ENCODE measurements around the gene FCHSD2. TPM values are rescaled to one million over a fixed set of nuclear protein-coding genes. Genes with fewer than 3 reads are reported as not detected.

FCHSD2 gene
- total RNA-seq, 4 donors from 2014 or later, result 17.0 to 40.0 (median 27.0) TPM

DNA sequence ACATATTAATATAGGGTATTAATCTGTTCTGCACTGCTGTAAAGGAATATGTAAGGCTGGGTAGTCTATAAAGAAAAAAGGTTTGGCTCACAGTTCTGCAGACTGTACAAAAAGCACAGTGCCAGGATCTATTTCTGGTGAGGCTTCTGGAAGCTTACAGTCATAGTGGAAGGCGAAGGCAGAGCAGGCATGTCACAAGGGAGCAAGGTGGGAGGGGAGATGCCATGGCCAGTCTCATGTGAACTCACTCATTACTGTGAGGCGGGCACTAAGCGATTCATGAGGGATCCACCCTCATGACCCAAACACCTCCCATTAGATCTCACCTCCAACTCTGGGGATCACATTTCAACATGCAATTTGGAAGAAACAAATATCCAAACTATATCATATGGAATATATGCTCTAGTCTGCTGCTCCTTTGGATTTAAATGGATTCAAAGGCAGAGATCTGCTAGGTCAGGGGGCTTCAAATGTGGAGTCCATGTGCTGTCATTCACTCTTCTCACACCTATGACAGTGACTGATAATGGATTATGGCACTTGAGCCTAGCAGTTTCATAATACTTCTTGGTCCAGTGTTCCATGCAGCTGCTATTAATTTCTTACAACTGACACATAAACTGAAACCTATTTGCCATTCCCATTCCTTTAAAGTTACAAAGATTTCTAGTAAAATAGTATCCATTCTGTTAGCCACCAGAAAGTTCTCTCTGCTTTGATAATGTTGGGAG, 182.0 kb downstream of the FCHSD2 start:
- H3K27ac ChIP-seq, result no peak overlapping the region
- no peak for TF ChIP-seq CTCF (IDR thresholded peaks at IDR 0.05)
- WGBS, 2 donors (ENCODE audit: low coverage in 1 of 2), result 93 to 100% methylated on average over 3 of the region's 3 CpGs
- no peak for ATAC-seq
- H3K4me3 ChIP-seq, result no peak overlapping the region
- no peaks in the 10 kb centered on the region for H3K4me1 ChIP-seq
- H3K36me3 ChIP-seq, result peaks cover 0 to 6% of the 10 kb centered on the region in 2 donors
- H3K9me3 ChIP-seq, result no peaks in the 10 kb centered on the region
- H3K27me3 ChIP-seq, result no peaks in the 10 kb centered on the region

- no peak for ATAC-seq
- Histone ChIP-seq H3K27ac (no peak overlapping the region), H3K4me1 (no peaks in the 10 kb centered on the region), H3K36me3 (peaks cover 0 to 6% of the 10 kb centered on the region in 2 donors), H3K4me3 (no peak overlapping the region), H3K27me3 (no peaks in the 10 kb centered on the region), H3K9me3 (no peaks in the 10 kb centered on the region)
- WGBS, 2 donors (ENCODE audit: low coverage in 1 of 2), result 93 to 100% methylated on average over 1 to 2 of the region's 2 CpGs
- TF ChIP-seq POLR2AphosphoS5 (IDR thresholded peaks at IDR 0.05), result no peak
- TF ChIP-seq POLR2A (IDR thresholded peaks at IDR 0.05), result no peak
- TF ChIP-seq EP300 (IDR thresholded peaks at IDR 0.05), result no peak
- TF ChIP-seq CTCF (IDR thresholded peaks at IDR 0.05), result no peak
These were observed 183.3 kb downstream of the FCHSD2 start for GRCh38 chr11:72958791-72959190.

- H3K36me3 ChIP-seq, result peaks cover 0 to 6% of the 10 kb centered on the region in 2 donors
- ATAC-seq, result no peak
- no peak overlapping the region for H3K27ac ChIP-seq
- H3K9me3 ChIP-seq, result no peaks in the 10 kb centered on the region
- H3K4me3 ChIP-seq, result no peak overlapping the region
- H3K27me3 ChIP-seq, result no peaks in the 10 kb centered on the region
- no peaks in the 10 kb centered on the region for H3K4me1 ChIP-seq
- TF ChIP-seq POLR2AphosphoS5 (IDR thresholded peaks at IDR 0.05) (no peak), CTCF (IDR thresholded peaks at IDR 0.05) (no peak)
- no CpG with 5 or more reads among the region's 1 CpG for WGBS, 2 donors (ENCODE audit: low coverage in 1 of 2)
These were observed 186.7 kb downstream of the FCHSD2 start for GRCh38 chr11:72955466-72955865.

DNA sequence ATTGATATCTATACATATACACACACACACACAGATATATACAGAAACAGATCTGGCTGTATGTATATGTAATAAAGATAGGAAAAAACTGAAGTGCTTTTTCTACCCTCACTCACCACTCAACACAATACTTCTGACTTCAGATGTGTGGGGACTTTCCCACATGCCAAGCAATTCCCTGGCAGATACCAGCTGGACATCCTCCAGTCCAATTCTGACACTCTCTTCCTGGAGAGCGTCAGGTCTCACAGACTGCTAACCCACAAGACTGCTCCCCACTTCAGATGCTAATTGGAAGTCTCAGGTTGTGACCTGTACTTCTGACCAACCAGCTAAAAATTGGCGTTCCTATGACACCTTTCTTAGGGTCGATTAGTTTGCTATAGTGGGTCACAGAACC, 187.3 kb downstream of the FCHSD2 start:
- Histone ChIP-seq H3K4me3 (no peak overlapping the region), H3K27ac (no peak overlapping the region), H3K36me3 (peaks cover 0 to 6% of the 10 kb centered on the region in 2 donors), H3K4me1 (no peaks in the 10 kb centered on the region), H3K27me3 (no peaks in the 10 kb centered on the region), H3K9me3 (no peaks in the 10 kb centered on the region)
- TF ChIP-seq POLR2AphosphoS5 (IDR thresholded peaks at IDR 0.05) (no peak), CTCF (IDR thresholded peaks at IDR 0.05) (no peak)
- WGBS, 2 donors (ENCODE audit: low coverage in 1 of 2), result 77 to 79% methylated on average over 3 of the region's 3 CpGs
- no peak for ATAC-seq

- no peak for ATAC-seq
- Histone ChIP-seq H3K4me1 (no peaks in the 10 kb centered on the region), H3K27me3 (no peaks in the 10 kb centered on the region), H3K4me3 (no peak overlapping the region), H3K36me3 (peaks cover 0 to 6% of the 10 kb centered on the region in 2 donors), H3K27ac (no peak overlapping the region), H3K9me3 (no peaks in the 10 kb centered on the region)
- 94 to 100% methylated on average over 2 of the region's 2 CpGs for WGBS, 2 donors (ENCODE audit: low coverage in 1 of 2)
- TF ChIP-seq POLR2A (IDR thresholded peaks at IDR 0.05), result no peak
- no peak for TF ChIP-seq CTCF (IDR thresholded peaks at IDR 0.05)
- no peak for TF ChIP-seq EP300 (IDR thresholded peaks at IDR 0.05)
These were observed 188.5 kb downstream of the FCHSD2 start for GRCh38 chr11:72953637-72954036.

All from gastroesophageal sphincter (tissue), 4 donors.